K562 (cell line): Measurements from ENCODE around the gene LSM4. TPM values are rescaled to one million over a fixed set of nuclear protein-coding genes. Genes with fewer than 3 reads are reported as not detected.

Experiments used
- ATAC-seq: fragments of 200-7000 bp; cut with Tn5 transposase; 3 replicates; pipeline ENCODE4 v1.9.1; 2020; ENCODE audit warnings: moderate library complexity
- BruUV-seq: library from RNA; stranded (reverse); fragments of 400-500 nt; replicated peaks from 2 replicates; lab custom pipeline; 2021; lab: Mats Ljungman, UMichigan
- CTCF ChIA-PET: fragments of 300-600 bp; formaldehyde crosslinking; extraction: SDS; loops from one replicate; lab custom pipeline; 2021; ENCODE audit warnings: low intra/inter-chr PET ratio; lab: Yijun Ruan, JAX
- POLR2A ChIA-PET: fragments of 300-600, 350-650 bp; sonication (Branson Sonifier 250); formaldehyde crosslinking; extraction: SDS; loops from one replicate; lab custom pipeline; 2021; ENCODE audit warnings: antibody characterized with exemption, inconsistent platforms; lab: Yijun Ruan, JAX
- DNase-seq, 4 experiments: peaks; one replicate each; pipeline versions ENCODE4 v3.0.0 to v3.0.0-alpha.2; 2011 to 2018; ENCODE audit warnings: low spot score in 3 of 4, mixed read lengths in 3 of 4; ENCODE audit errors: extremely low read depth in 1 of 4
- FAIRE-seq: peaks from 2 replicates; lab custom pipeline; 2011; peaks lifted over from hg19 to GRCh38; lab: Jason Lieb, UNC
- H2AFZ ChIP-seq: 2 replicates; pipeline ENCODE4 v1.6.0; 2011; ENCODE audit warnings: low read depth, low read length, control low read depth, inconsistent platforms
- H3K27ac ChIP-seq: fragments of 200-600 bp; 3 replicates; pipeline ENCODE4 v1.8.0; 2011; ENCODE audit warnings: low read depth, mild to moderate bottlenecking, control low read depth, inconsistent platforms, low read length, moderate library complexity, mixed read lengths; ENCODE audit errors: extremely low read depth
- H3K27me3 ChIP-seq, 2 experiments: fragments of 300-600 bp in 1 of 2; 2 replicates in 1 of 2; 3 replicates in 1 of 2; pipeline versions ENCODE4 v1.6.0 to v1.8.0; 2011; ENCODE audit warnings: inconsistent platforms in 2 of 2, low read length in 2 of 2, mild to moderate bottlenecking in 1 of 2, mixed read lengths in 1 of 2, moderate library complexity in 1 of 2; ENCODE audit not compliant: control insufficient read depth in 2 of 2, insufficient read depth in 2 of 2
- H3K36me3 ChIP-seq: fragments of 300-600 bp; 3 replicates; pipeline ENCODE4 v1.8.0; 2011; ENCODE audit warnings: mild to moderate bottlenecking, low read length, inconsistent platforms; ENCODE audit not compliant: control insufficient read depth, insufficient read depth
- H3K4me1 ChIP-seq, 2 experiments: fragments of 200-600 bp in 1 of 2; replicated peaks in 1 of 2; 2 replicates in 1 of 2; 3 replicates in 1 of 2; pipeline versions ENCODE4 v1.5.1 to v1.8.0; 2011; ENCODE audit warnings: inconsistent platforms in 2 of 2, low read length in 2 of 2, mild to moderate bottlenecking in 1 of 2, mixed read lengths in 1 of 2, moderate library complexity in 1 of 2; ENCODE audit not compliant: control insufficient read depth in 2 of 2, insufficient read depth in 2 of 2
- H3K4me2 ChIP-seq: 2 replicates; pipeline ENCODE4 v1.6.1; 2011; ENCODE audit warnings: low read length, control low read depth, inconsistent platforms, mixed read lengths; ENCODE audit not compliant: insufficient read depth
- H3K4me3 ChIP-seq: fragments of 200-600 bp; sonication (generic), shearing (Covaris generic); 2 replicates; pipeline ENCODE4 v1.5.1; 2016; ENCODE audit warnings: control low read depth, inconsistent platforms
- H3K79me2 ChIP-seq: fragments of 200-600 bp; 3 replicates; pipeline ENCODE4 v1.8.0; 2011; ENCODE audit warnings: low read length, inconsistent platforms; ENCODE audit not compliant: control insufficient read depth, insufficient read depth
- H3K9ac ChIP-seq, 2 experiments: 2 replicates each; pipeline versions ENCODE4 v1.6.0 to v1.6.1; 2011; ENCODE audit warnings: low read depth in 2 of 2, low read length in 2 of 2, control low read depth in 1 of 2, inconsistent platforms in 1 of 2, mild to moderate bottlenecking in 1 of 2, mixed read lengths in 1 of 2; ENCODE audit not compliant: insufficient read depth in 1 of 2
- H3K9me1 ChIP-seq: one replicate; pipeline ENCODE4 v1.6.0; 2011; ENCODE audit warnings: inconsistent platforms, mild to moderate bottlenecking, low read length, moderate library complexity; ENCODE audit not compliant: control insufficient read depth, insufficient read depth
- H3K9me3 ChIP-seq: replicated peaks from 2 replicates; pipeline ENCODE4 v1.5.1; 2011; ENCODE audit warnings: low read depth, low read length, inconsistent platforms; ENCODE audit not compliant: control insufficient read depth, insufficient read depth
- H4K20me1 ChIP-seq: replicated peaks from 2 replicates; pipeline ENCODE4 v1.6.1; 2011; ENCODE audit warnings: low read length, inconsistent platforms, mixed read lengths; ENCODE audit not compliant: control insufficient read depth, insufficient read depth
- FOXP1 ChIP-seq: sonication (generic); formaldehyde crosslinking; IDR thresholded peaks from 2 replicates; pipeline ENCODE4 v1.8.0; 2022; ENCODE audit warnings: mild to moderate bottlenecking, missing genetic modification reagents
- HCFC1 ChIP-seq: IDR thresholded peaks from 2 replicates; pipeline ENCODE4 v1.6.1; 2012; ENCODE audit warnings: low read depth, low read length, improper control_type of control experiment
- HDAC3 ChIP-seq: fragments of 450-650 bp; IDR thresholded peaks from 2 replicates; pipeline ENCODE4 v1.6.1; 2018; ENCODE audit warnings: borderline replicate concordance, mild to moderate bottlenecking, moderate library complexity; ENCODE audit not compliant: partially characterized antibody
- LARP7 ChIP-seq: fragments of 450-650 bp; IDR thresholded peaks from 2 replicates; pipeline ENCODE4 v1.6.1; 2016
- NUFIP1 ChIP-seq: fragments of 450-650 bp; IDR thresholded peaks from 2 replicates; pipeline ENCODE4 v1.6.1; 2018; ENCODE audit not compliant: partially characterized antibody
- PTTG1 ChIP-seq: fragments of 450-650 bp; IDR thresholded peaks from 2 replicates; pipeline ENCODE4 v1.6.1; 2016; ENCODE audit warnings: low read depth, mild to moderate bottlenecking, missing genetic modification characterization, missing compliant biosample characterization
- RFX7 ChIP-seq: fragments of 250-450 bp; sonication (Bioruptor Pico); IDR thresholded peaks from 2 replicates; pipeline ENCODE4 v1.5.1; 2021; ENCODE audit warnings: mild to moderate bottlenecking
- SRSF1 ChIP-seq: fragments of 200-400 bp; formaldehyde crosslinking; IDR thresholded peaks from 2 replicates; pipeline ENCODE4 v1.6.1; 2017; ENCODE audit warnings: mild to moderate bottlenecking, low read depth, low read length, moderate library complexity
- XRCC4 ChIP-seq: IDR thresholded peaks from one replicate; pipeline ENCODE4 v1.6.1; 2011; ENCODE audit not compliant: insufficient read depth, insufficient read length; ENCODE audit errors: extremely low read depth
- ZNF253 ChIP-seq: fragments of 250-450 bp; sonication (Bioruptor Pico); conservative IDR thresholded peaks from 2 replicates; pipeline ENCODE4 v1.6.1; 2021; ENCODE audit warnings: mild to moderate bottlenecking
- ZNF408 ChIP-seq: fragments of 250-450 bp; sonication (Bioruptor Pico); IDR thresholded peaks from 2 replicates; pipeline ENCODE4 v1.4.0; 2020; ENCODE audit warnings: low read depth, mild to moderate bottlenecking, moderate library complexity
- ZNF668 ChIP-seq: fragments of 250-450 bp; sonication (Bioruptor Pico); IDR thresholded peaks from 2 replicates; pipeline ENCODE4 v1.8.0; 2022; ENCODE audit warnings: mild to moderate bottlenecking, inconsistent platforms
- WGBS: fragments of 100-300 bp; shearing (Covaris generic); methylation state at CpG from one replicate; pipeline ENCODE4 v1.1.6; 2016; ENCODE audit warnings: low coverage, mixed read lengths; ENCODE audit not compliant: insufficient coverage; ENCODE audit errors: missing lambda C conversion rate; 5-methylcytosine and 5-hydroxymethylcytosine counted together
- in situ Hi-C: fragments of 300-500 bp; cut with MboI; formaldehyde crosslinking; loops from 4 replicates; pipeline ENCODE4 v1.15.0; 2018; ENCODE audit warnings: inconsistent platforms, mixed read lengths
- intact Hi-C: fragments of 100-400 bp; cut with micrococcal nuclease; formaldehyde crosslinking; loops from 2 replicates; pipeline ENCODE4 v1.14.2; 2022
- polyA plus RNA-seq, 8 experiments: library from polyadenylated mRNA; depleted of rRNA in 4 of 8; stranded (reverse) in 5 of 8; unstranded in 3 of 8; fragments of >200 nt; fragmentation: Nextera tagmentation in 2 of 8; fragmentation: Illumina TruSeq in 1 of 8; extraction: Ambion mirVana in 2 of 8; extraction: Trizol in 1 of 8; gene quantifications; 2 replicates each; pipeline versions ENCODE4 v1.2.1 to v1.2.3, GENCODE V29; 2011 to 2014; ENCODE audit warnings: inconsistent platforms in 1 of 8, missing spikeins in 1 of 8
- total RNA-seq, 7 experiments: library from RNA; depleted of rRNA in 6 of 7; stranded (reverse); fragments of >200 nt in 6 of 7; fragmentation: Illumina TruSeq in 2 of 7; extraction: Trizol in 2 of 7; gene quantifications; 2 replicates each; pipeline versions ENCODE4 v1.2.1 to v1.2.3, GENCODE V29; 2011 to 2021; ENCODE audit warnings: low replicate concordance in 1 of 7
- TF ChIP-seq, protein P1 (sequence below): fragments of 250-450 bp; sonication (Bioruptor Pico); IDR thresholded peaks from 2 replicates; pipeline ENCODE4 v1.5.0; 2021
- TF ChIP-seq, protein P2 (sequence below): fragments of 200-800 bp; sonication (Bioruptor generic); IDR thresholded peaks from 2 replicates; pipeline ENCODE4 v1.6.1; 2017; ENCODE audit warnings: missing genetic modification characterization, missing compliant biosample characterization
- TF ChIP-seq, protein P3 (sequence below): fragments of 450-650 bp; formaldehyde crosslinking; IDR thresholded peaks from 2 replicates; pipeline ENCODE4 v1.4.0; 2022; ENCODE audit warnings: mild to moderate bottlenecking, moderate library complexity
- TF ChIP-seq, protein P4 (sequence below): sonication (generic); formaldehyde crosslinking; IDR thresholded peaks from 2 replicates; pipeline ENCODE4 v1.8.0; 2022; ENCODE audit warnings: mild to moderate bottlenecking, missing genetic modification reagents

LSM4 gene
- total and polyA plus RNA-seq, 9 of the 15 experiments (the other 6 are each of a cell fraction or from before 2014, with no cell fraction given): 11.9 to 763 (median 202) TPM

DNA sequence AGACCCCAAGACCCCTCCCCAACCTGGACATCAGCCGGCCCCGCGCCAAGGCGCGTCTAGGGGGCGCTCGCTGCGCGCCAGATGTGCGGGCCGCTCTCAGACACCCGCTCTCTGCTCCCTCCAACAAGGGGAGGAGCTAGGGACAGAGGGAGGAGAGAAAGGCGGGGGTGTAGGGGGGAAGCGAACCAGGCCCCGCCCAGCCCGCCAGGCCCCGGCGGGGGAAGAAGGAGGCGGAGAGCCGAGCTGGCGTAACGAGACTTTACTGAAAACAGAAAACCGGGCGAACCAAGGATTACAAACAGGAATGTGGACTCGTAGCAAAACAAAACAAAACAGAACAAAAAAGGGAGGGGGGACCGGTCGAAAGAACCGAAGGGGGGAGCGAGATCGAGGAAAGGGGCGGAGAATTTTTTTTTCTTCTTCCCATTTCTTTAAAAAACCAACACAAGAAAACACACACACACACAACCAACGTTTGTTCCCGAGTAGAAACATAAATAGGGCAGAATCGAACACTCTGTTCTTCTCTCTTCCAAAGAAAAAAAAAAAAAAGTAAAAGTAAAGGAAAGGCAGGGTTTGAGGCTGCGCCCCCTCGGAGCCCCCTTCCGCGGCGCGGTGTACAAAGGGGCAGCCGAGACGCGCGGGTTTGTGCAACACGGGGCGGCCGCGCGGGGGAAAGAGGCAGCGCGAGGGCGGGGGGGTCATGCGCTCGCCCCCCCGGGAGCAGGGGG is 43.2 kb downstream of the LSM4 start:
- Histone ChIP-seq H3K9ac (peak overlapping the region; percentile 99 to 100), H4K20me1 (peaks cover 26% of the 10 kb centered on the region), H3K9me1 (peaks cover 15% of the 10 kb centered on the region), H3K27ac (peak overlapping the region; percentile 99), H3K79me2 (peaks cover 47% of the 10 kb centered on the region), H2AFZ (no peak overlapping the region), H3K4me2 (peak overlapping the region; percentile 99), H3K4me3 (peak overlapping the region; percentile 100), H3K4me1 (peaks cover 26 to 64% of the 10 kb centered on the region in 2 experiments), H3K36me3 (peaks cover 21% of the 10 kb centered on the region), H3K9me3 (no peaks in the 10 kb centered on the region), H3K27me3 (no peaks in the 10 kb centered on the region)
- under 1% methylated on average over 40 of the region's 55 CpGs for WGBS
- peak; percentile 86 for FAIRE-seq
- ATAC-seq: peak; percentile 73
- intact Hi-C loops (loop anchor here (1.0 to 2.0 kb wide), 3 partner anchors 25 to 135 kb away; partner anchors contain the start of gene LSM4), in situ Hi-C loops (loop anchor here (5.0 kb wide), 1 partner anchor 43 kb away; the partner anchor contains the start of gene LSM4)
- BruUV-seq: TSS peak; percentile 62
- ChIA-PET POLR2A (interaction anchor here (0.5 to 8.5 kb wide), 45 partner anchors 11 to 530 kb away, joined by 3 to 122 read pairs (median 7); partner anchors contain the start of genes GDF15, LSM4, MPV17L2 and PGPEP1), CTCF (interaction anchor here (0.6 to 2.2 kb wide), 4 partner anchors 44 to 80 kb away, joined by 3 to 11 read pairs (median 5); no protein-coding TSS in a partner anchor)
- DNase-seq: peak; percentile 85 to 97 (median 90)
- TF ChIP-seq FOXP1 (CRISPR knock-in tag) (no peak; the same call in 1 of the 2 replicates), NUFIP1 (no peak), RFX7 (no peak), HDAC3 (peak; percentile 45), ZNF668 (CRISPR knock-in tag) (no peak), SRSF1 (0 out of 2 replicates have a peak, but pooled peaks have one; percentile 35), PTTG1 (tag) (no peak), XRCC4 (no peak), ZNF408 (CRISPR knock-in tag) (no peak), ZNF253 (CRISPR knock-in tag) (no peak), HCFC1 (peak; percentile 47), LARP7 (peak; percentile 62; the same call in 1 of the 2 replicates)
- TF ChIP-seq, protein P1, sequence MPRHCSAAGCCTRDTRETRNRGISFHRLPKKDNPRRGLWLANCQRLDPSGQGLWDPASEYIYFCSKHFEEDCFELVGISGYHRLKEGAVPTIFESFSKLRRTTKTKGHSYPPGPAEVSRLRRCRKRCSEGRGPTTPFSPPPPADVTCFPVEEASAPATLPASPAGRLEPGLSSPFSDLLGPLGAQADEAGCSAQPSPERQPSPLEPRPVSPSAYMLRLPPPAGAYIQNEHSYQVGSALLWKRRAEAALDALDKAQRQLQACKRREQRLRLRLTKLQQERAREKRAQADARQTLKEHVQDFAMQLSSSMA: no peak
- TF ChIP-seq, protein P2, sequence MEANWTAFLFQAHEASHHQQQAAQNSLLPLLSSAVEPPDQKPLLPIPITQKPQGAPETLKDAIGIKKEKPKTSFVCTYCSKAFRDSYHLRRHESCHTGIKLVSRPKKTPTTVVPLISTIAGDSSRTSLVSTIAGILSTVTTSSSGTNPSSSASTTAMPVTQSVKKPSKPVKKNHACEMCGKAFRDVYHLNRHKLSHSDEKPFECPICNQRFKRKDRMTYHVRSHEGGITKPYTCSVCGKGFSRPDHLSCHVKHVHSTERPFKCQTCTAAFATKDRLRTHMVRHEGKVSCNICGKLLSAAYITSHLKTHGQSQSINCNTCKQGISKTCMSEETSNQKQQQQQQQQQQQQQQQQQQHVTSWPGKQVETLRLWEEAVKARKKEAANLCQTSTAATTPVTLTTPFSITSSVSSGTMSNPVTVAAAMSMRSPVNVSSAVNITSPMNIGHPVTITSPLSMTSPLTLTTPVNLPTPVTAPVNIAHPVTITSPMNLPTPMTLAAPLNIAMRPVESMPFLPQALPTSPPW (CRISPR knock-in tag): peak; percentile 94
- TF ChIP-seq, protein P3, sequence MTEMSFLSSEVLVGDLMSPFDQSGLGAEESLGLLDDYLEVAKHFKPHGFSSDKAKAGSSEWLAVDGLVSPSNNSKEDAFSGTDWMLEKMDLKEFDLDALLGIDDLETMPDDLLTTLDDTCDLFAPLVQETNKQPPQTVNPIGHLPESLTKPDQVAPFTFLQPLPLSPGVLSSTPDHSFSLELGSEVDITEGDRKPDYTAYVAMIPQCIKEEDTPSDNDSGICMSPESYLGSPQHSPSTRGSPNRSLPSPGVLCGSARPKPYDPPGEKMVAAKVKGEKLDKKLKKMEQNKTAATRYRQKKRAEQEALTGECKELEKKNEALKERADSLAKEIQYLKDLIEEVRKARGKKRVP: no peak
- TF ChIP-seq, protein P4, sequence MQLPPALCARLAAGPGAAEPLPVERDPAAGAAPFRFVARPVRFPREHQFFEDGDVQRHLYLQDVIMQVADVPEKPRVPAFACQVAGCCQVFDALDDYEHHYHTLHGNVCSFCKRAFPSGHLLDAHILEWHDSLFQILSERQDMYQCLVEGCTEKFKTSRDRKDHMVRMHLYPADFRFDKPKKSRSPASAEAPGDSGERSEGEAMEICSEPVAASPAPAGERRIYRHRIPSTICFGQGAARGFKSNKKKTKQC (CRISPR knock-in tag): no peak
